Esophagus (tissue), 2 donors: Measurements from ENCODE around the gene UGT2B17. TPM values are rescaled to one million over a fixed set of nuclear protein-coding genes. Genes with fewer than 3 reads are reported as not detected.

Source experiments
- H3K27ac ChIP-seq, 2 donors: one replicate each; pipeline ENCODE4 v1.5.1; 2013; ENCODE audit warnings: low read depth in 2 of 2, mild to moderate bottlenecking in 2 of 2, inconsistent platforms in 1 of 2, low read length in 1 of 2, moderate library complexity in 1 of 2
- H3K27me3 ChIP-seq, 2 donors: one replicate each; pipeline ENCODE4 v1.6.1; 2013; ENCODE audit warnings: low read length in 2 of 2, control low read depth in 1 of 2, mild to moderate bottlenecking in 1 of 2; ENCODE audit not compliant: insufficient read depth in 2 of 2, control insufficient read depth in 1 of 2
- H3K36me3 ChIP-seq, 2 donors: one replicate each; pipeline ENCODE4 v1.6.1; 2013; ENCODE audit warnings: low read length in 1 of 2; ENCODE audit not compliant: control insufficient read depth in 2 of 2, insufficient read depth in 2 of 2
- H3K4me1 ChIP-seq, 2 donors: one replicate each; pipeline ENCODE4 v1.6.1; 2013; ENCODE audit warnings: low read length in 1 of 2; ENCODE audit not compliant: control insufficient read depth in 2 of 2, insufficient read depth in 2 of 2
- H3K4me3 ChIP-seq, 2 donors: one replicate each; pipeline ENCODE4 v1.5.1; 2013; ENCODE audit warnings: low read length in 2 of 2, mild to moderate bottlenecking in 2 of 2, low read depth in 1 of 2, moderate library complexity in 1 of 2
- H3K9me3 ChIP-seq, 2 donors: one replicate each; pipeline ENCODE4 v1.6.1; 2013; ENCODE audit warnings: mild to moderate bottlenecking in 2 of 2, low read depth in 1 of 2, low read length in 1 of 2, moderate library complexity in 1 of 2; ENCODE audit not compliant: control insufficient read depth in 2 of 2, insufficient read depth in 1 of 2
- WGBS, 2 donors: extraction: QIAGEN DNeasy Blood & Tissue Kit; methylation state at CpG; one replicate each; pipeline ENCODE4 v1.1.7; 2013; 5-methylcytosine and 5-hydroxymethylcytosine counted together
- polyA plus RNA-seq, 2 donors: library from polyadenylated mRNA; stranded (reverse); fragments of 200-250 nt; gene quantifications; one replicate each; pipeline ENCODE4 v1.2.3, GENCODE V29; 2013
- donor health status: healthy with polysubstance abuse.
- donor health status: Bipolar disorder and iron deficiency.

The UGT2B17 gene
- polyA plus RNA-seq, 2 donors: 0.02 to 0.10 TPM

DNA sequence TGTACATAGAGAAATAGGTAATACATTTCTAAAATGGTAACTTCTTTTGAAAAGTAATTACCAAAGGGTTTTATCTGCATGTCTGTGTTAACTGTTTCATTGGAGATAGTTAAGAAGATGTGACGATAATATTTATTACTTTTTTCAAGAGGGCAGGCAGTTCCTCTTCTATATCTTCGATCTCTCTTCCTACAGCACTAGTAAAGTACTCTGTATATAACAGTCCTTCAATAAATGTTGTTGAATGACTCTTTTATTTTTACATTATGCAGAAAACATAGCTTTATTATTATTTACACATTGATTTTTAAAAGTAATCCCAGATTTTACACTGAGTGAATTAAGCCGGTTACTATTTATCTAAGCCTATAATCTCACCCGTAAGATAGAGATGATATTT is 77.1 kb downstream of the UGT2B17 start:
- H3K27me3 ChIP-seq: no peaks in the 10 kb centered on the region
- WGBS, 2 donors: 54 to 75% methylated on average over 4 of the region's 4 CpGs
- no peaks in the 10 kb centered on the region for H3K36me3 ChIP-seq
- no peaks in the 10 kb centered on the region for H3K9me3 ChIP-seq
- no peak overlapping the region for H3K27ac ChIP-seq
- H3K4me1 ChIP-seq: no peaks in the 10 kb centered on the region
- H3K4me3 ChIP-seq: no peak overlapping the region

GRCh38 chr4:68498413-68499007 is 77.6 kb downstream of the UGT2B17 start:
- H3K4me1 ChIP-seq: no peaks in the 10 kb centered on the region
- 17 to 18% methylated on average over 5 of the region's 5 CpGs for WGBS, 2 donors
- no peak overlapping the region for H3K4me3 ChIP-seq
- H3K36me3 ChIP-seq: no peaks in the 10 kb centered on the region
- H3K27me3 ChIP-seq: no peaks in the 10 kb centered on the region
- no peaks in the 10 kb centered on the region for H3K9me3 ChIP-seq
- no peak overlapping the region for H3K27ac ChIP-seq

GRCh38 chr4:68494688-68495087 is 81.4 kb downstream of the UGT2B17 start:
- WGBS, 2 donors: 8 to 10% methylated on average over 1 of the region's 1 CpG
- Histone ChIP-seq H3K4me1 (no peaks in the 10 kb centered on the region), H3K27me3 (no peaks in the 10 kb centered on the region), H3K4me3 (no peak overlapping the region), H3K9me3 (no peaks in the 10 kb centered on the region), H3K27ac (no peak overlapping the region), H3K36me3 (no peaks in the 10 kb centered on the region)

DNA sequence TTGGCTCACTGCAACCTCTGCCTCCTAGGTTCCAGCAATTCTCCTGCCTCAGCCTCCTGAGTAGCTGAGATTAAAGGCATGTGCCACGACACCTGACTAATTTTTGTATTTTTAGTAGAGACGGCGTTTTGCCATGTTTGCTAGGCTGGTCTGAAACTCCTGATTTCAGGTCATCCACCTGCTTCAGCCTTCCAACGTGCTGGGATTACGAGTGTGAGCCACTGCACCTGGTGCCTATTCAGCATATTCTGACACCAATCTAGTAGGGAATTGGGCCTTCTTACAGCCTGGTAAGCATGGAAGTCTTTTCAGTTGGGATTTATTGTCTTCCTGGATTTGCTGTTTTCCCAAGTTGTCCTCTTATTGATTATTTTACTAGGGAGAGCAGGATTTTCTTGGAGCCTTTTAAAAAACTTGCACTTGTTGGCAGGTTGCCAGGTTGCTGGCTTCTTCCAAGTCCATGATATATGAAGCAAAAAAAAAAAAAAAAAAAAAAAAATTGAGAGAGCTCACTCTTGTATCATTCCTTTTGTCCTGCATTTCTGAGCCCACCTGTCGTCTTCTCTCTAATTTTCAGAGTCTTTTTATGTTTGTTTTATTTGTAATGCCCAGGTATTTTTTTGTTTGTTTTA is 85.2 kb downstream of the UGT2B17 start:
- 89 to 90% methylated on average over 6 of the region's 6 CpGs for WGBS, 2 donors
- Histone ChIP-seq H3K27ac (no peak overlapping the region), H3K4me3 (no peak overlapping the region), H3K9me3 (no peaks in the 10 kb centered on the region), H3K4me1 (no peaks in the 10 kb centered on the region), H3K36me3 (peaks cover 0 to 6% of the 10 kb centered on the region in 2 donors), H3K27me3 (no peaks in the 10 kb centered on the region)

DNA sequence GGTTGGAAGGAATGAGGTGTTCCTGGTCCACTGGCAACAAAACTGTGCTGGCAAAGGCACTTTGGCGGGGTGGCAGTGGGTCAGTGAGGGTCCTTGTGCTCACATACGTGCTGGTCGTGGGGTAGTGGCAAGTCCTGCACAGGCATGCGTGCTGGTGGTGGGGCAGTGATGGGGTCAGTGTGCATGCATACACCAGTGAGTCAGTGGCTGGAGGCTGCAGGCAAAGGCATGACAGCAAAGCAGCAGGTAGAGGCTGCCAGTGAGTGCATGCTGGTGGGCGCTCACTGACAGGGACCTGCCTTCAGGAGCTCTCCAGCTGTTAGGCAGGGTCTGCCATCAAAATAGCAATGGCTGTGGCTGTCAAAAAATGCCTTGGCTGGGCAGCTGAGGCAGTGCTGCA is 86.8 kb downstream of the UGT2B17 start:
- Histone ChIP-seq H3K4me1 (no peaks in the 10 kb centered on the region), H3K36me3 (peaks cover 0 to 6% of the 10 kb centered on the region in 2 donors), H3K4me3 (no peak overlapping the region), H3K27me3 (no peaks in the 10 kb centered on the region), H3K9me3 (no peaks in the 10 kb centered on the region), H3K27ac (no peak overlapping the region)
- 64 to 75% methylated on average over 5 of the region's 5 CpGs for WGBS, 2 donors

Other genes starting within 250 kb of the UGT2B17 start
- gene YTHDC1, start 226.2 kb downstream of the UGT2B17 start, polyA plus RNA-seq: 10 to 100 TPM; 38.5 to 45.2 TPM
- gene TMPRSS11E, start 128.9 kb downstream of the UGT2B17 start, polyA plus RNA-seq: 100 to 1,000 TPM; 227 to 455 TPM
- gene UGT2B15, start 94.3 kb upstream of the UGT2B17 start, polyA plus RNA-seq: under 1 TPM in 1 of 2 donors, not detected in 1; 0.06 TPM
- gene UGT2B10, start 239.7 kb upstream of the UGT2B17 start, polyA plus RNA-seq: not detected